DOHH2 (cell line): ENCODE results near the gene ZMIZ1.

Source experiments
- H3F3A ChIP-seq: fragments of 200-600 bp; sonication (generic), shearing (Covaris generic); 2 replicates; pipeline ENCODE4 v1.6.0; 2016; ENCODE audit warnings: antibody characterized with exemption, mild to moderate bottlenecking; ENCODE audit not compliant: control insufficient read depth, insufficient read depth
- H3K27ac ChIP-seq: fragments of 200-600 bp; sonication (generic); 2 replicates; pipeline ENCODE4 v1.5.1; 2014; ENCODE audit warnings: low read depth, mild to moderate bottlenecking, low read length, moderate library complexity
- H3K27me3 ChIP-seq: fragments of 200-600 bp; sonication (generic); 2 replicates; pipeline ENCODE4 v1.6.1; 2014; ENCODE audit warnings: mild to moderate bottlenecking, low read length, mixed read lengths; ENCODE audit not compliant: control insufficient read depth
- H3K36me3 ChIP-seq: fragments of 200-600 bp; sonication (generic); 2 replicates; pipeline ENCODE4 v1.6.1; 2014; ENCODE audit warnings: mild to moderate bottlenecking, low read length, moderate library complexity, mixed read lengths; ENCODE audit not compliant: control insufficient read depth
- H3K4me1 ChIP-seq: fragments of 200-600 bp; sonication (generic); 2 replicates; pipeline ENCODE4 v1.6.1; 2014; ENCODE audit warnings: mild to moderate bottlenecking, low read length, mixed read lengths; ENCODE audit not compliant: control insufficient read depth
- H3K4me2 ChIP-seq: fragments of 200-600 bp; sonication (generic); 2 replicates; pipeline ENCODE4 v1.6.0; 2014; ENCODE audit warnings: mild to moderate bottlenecking, low read length, moderate library complexity
- H3K4me3 ChIP-seq: fragments of 200-600 bp; sonication (generic); 2 replicates; pipeline ENCODE4 v1.5.1; 2014; ENCODE audit warnings: mild to moderate bottlenecking, low read length, mixed read lengths
- H3K79me2 ChIP-seq: fragments of 200-600 bp; sonication (generic); 2 replicates; pipeline ENCODE4 v1.6.1; 2014; ENCODE audit warnings: mild to moderate bottlenecking, low read length, mixed read lengths; ENCODE audit not compliant: control insufficient read depth
- H3K9me2 ChIP-seq: fragments of 200-600 bp; sonication (generic); replicated peaks from 2 replicates; pipeline ENCODE4 v1.6.1; 2014; ENCODE audit warnings: mild to moderate bottlenecking, low read length, mixed read lengths; ENCODE audit not compliant: control insufficient read depth
- H3K9me3 ChIP-seq: fragments of 200-600 bp; sonication (generic); 2 replicates; pipeline ENCODE4 v1.6.1; 2014; ENCODE audit warnings: antibody characterized with exemption, low read length, mixed read lengths; ENCODE audit not compliant: control insufficient read depth, insufficient read depth
- H4K20me1 ChIP-seq: fragments of 200-600 bp; sonication (generic); 2 replicates; pipeline ENCODE4 v1.6.0; 2014; ENCODE audit warnings: low read depth, mild to moderate bottlenecking, antibody characterized with exemption, low read length, moderate library complexity; ENCODE audit not compliant: control insufficient read depth, insufficient read depth
- EZH2phosphoT487 ChIP-seq: fragments of 200-600 bp; sonication (generic); IDR thresholded peaks from 2 replicates; pipeline ENCODE4 v1.6.1; 2017; ENCODE audit warnings: borderline replicate concordance, mild to moderate bottlenecking, antibody characterized with exemption, low read length, moderate library complexity, mixed read lengths
- TF ChIP-seq, protein P1 (sequence below): fragments of 200-600 bp; sonication (generic); IDR thresholded peaks from one replicate; pipeline ENCODE4 v1.5.1; 2014; ENCODE audit warnings: antibody characterized with exemption, mild to moderate bottlenecking, low read depth, low read length; ENCODE audit not compliant: poor library complexity, severe bottlenecking

ZMIZ1 gene

DNA sequence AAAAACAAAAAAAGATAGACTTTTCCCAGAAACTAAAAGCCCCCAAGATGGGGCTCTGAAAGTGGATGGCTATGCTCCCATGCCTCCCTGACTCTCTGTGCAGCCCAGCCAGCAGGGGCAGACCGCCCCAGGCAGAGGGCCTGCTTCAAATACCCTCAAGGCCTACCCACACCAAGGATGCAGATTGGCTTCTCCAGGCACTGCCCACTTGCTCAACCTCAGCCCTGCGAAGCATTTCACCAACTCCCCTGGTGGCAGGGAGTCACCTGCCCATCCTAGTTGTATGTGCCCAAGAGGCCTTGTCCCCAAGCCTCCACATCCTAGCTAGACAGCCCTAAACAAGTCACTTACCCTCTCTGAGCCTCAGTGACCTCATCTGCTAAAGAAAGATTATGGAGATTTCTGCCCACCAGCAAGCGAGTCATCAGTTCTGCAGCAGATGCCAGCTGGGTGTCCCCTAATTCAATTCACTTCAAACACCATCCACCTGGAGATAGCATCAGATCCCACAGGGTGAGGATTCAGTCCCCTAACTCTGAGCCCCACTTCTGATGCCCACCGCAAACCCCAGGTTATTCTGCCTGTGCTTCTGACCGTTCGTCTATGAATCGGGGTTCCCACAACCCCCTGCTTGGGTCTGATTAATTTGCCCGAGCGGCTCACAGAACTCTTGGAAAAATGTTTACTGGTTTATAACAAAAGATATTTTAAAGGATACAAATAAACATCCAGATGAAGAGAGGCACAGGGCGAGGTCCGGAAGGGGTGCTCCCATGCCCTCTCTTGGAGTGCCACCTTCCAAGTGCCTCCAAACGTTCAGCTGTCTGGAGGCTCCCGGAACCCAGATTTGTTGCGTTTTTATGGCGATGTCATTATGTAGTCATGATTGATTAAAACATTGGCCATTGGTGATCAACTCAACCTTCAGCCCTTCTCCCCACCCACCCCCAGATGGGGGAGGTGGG lies 18.6 kb upstream of the ZMIZ1 start:
- Histone ChIP-seq H3F3A (no peaks in the 10 kb centered on the region), H3K79me2 (no peaks in the 10 kb centered on the region), H4K20me1 (peaks cover 3% of the 10 kb centered on the region; the same call in 1 of the 2 replicates), H3K9me2 (no peaks in the 10 kb centered on the region), H3K4me3 (no peak overlapping the region), H3K36me3 (no peaks in the 10 kb centered on the region), H3K4me2 (no peak overlapping the region), H3K4me1 (peaks cover 7% of the 10 kb centered on the region), H3K27me3 (peaks cover 18% of the 10 kb centered on the region), H3K27ac (no peak overlapping the region), H3K9me3 (no peaks in the 10 kb centered on the region)
- TF ChIP-seq, protein P1, sequence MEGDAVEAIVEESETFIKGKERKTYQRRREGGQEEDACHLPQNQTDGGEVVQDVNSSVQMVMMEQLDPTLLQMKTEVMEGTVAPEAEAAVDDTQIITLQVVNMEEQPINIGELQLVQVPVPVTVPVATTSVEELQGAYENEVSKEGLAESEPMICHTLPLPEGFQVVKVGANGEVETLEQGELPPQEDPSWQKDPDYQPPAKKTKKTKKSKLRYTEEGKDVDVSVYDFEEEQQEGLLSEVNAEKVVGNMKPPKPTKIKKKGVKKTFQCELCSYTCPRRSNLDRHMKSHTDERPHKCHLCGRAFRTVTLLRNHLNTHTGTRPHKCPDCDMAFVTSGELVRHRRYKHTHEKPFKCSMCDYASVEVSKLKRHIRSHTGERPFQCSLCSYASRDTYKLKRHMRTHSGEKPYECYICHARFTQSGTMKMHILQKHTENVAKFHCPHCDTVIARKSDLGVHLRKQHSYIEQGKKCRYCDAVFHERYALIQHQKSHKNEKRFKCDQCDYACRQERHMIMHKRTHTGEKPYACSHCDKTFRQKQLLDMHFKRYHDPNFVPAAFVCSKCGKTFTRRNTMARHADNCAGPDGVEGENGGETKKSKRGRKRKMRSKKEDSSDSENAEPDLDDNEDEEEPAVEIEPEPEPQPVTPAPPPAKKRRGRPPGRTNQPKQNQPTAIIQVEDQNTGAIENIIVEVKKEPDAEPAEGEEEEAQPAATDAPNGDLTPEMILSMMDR, result no peak
- TF ChIP-seq EZH2phosphoT487, result no peak

GRCh38 chr10:79050896-79051555 lies 17.7 kb upstream of the ZMIZ1 start:
- Histone ChIP-seq H3K4me3 (no peak overlapping the region), H3K27me3 (peaks cover 18% of the 10 kb centered on the region; the same call in 1 of the 2 replicates), H4K20me1 (peaks cover 3% of the 10 kb centered on the region; the same call in 1 of the 2 replicates), H3K36me3 (no peaks in the 10 kb centered on the region), H3K9me2 (no peaks in the 10 kb centered on the region), H3F3A (no peaks in the 10 kb centered on the region), H3K79me2 (no peaks in the 10 kb centered on the region), H3K9me3 (no peaks in the 10 kb centered on the region), H3K4me2 (no peak overlapping the region), H3K4me1 (peaks cover 7% of the 10 kb centered on the region), H3K27ac (no peak overlapping the region)
- TF ChIP-seq, protein P1, result no peak
- no peak for TF ChIP-seq EZH2phosphoT487

GRCh38 chr10:79051766-79052165 lies 17.0 kb upstream of the ZMIZ1 start:
- Histone ChIP-seq H3K79me2 (no peaks in the 10 kb centered on the region), H3K4me3 (no peak overlapping the region), H3K9me2 (no peaks in the 10 kb centered on the region), H3K9me3 (no peaks in the 10 kb centered on the region), H3K27me3 (peaks cover 16% of the 10 kb centered on the region; the same call in 1 of the 2 replicates), H3K36me3 (no peaks in the 10 kb centered on the region), H3F3A (no peaks in the 10 kb centered on the region), H3K27ac (no peak overlapping the region), H4K20me1 (peaks cover 3% of the 10 kb centered on the region; the same call in 1 of the 2 replicates), H3K4me1 (peaks cover 7% of the 10 kb centered on the region), H3K4me2 (no peak overlapping the region)
- TF ChIP-seq, protein P1, result no peak
- no peak for TF ChIP-seq EZH2phosphoT487
